ELR (cell line): ENCODE measurements around the gene MEG3.

Experiments used
- DNase-seq: peaks from one replicate; pipeline ENCODE4 v3.0.0-alpha.2; 2015; ENCODE audit warnings: low read depth

The MEG3 gene

DNA sequence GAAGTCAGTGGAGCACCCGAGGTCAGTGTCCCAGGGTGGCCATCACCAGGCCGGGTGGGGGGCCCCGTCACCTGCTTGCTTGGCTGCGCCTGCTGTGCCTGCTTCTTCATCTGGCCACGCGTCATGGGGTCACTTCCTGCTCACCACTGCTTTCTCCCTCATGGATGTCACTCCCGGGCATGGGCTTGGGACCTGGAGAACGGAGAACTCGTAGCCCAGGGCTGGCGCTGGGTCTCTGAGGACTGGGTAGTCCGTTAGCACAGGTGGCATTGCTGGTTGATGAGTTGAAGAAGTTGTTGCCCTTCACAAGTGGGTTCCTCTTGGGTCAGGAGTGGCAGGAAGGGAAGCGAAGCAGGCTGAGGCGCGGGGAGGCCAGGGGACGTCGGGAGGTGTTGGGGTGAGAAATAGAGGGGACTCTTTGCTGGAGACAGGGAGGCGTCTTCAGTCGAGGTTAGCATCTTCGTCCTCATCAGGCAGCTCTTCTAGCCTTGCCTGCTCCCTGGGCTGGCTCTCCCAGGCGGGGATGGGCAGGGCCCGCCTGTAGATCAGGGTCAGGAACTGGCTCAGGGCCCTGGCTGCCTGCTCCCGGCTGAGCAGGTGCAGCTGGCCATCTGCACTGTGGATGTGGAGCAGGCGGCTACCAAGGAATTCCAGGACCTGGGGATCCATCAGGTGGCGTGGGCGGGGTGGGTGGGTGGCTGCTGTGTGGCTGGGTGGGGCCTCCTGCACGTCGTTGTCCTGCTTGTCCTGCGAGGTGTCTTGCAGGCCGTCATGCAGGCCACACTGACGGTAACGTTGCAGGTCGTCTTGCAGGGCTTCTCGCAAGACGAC, 54.6 kb downstream of the MEG3 start:
- no peak for DNase-seq

DNA sequence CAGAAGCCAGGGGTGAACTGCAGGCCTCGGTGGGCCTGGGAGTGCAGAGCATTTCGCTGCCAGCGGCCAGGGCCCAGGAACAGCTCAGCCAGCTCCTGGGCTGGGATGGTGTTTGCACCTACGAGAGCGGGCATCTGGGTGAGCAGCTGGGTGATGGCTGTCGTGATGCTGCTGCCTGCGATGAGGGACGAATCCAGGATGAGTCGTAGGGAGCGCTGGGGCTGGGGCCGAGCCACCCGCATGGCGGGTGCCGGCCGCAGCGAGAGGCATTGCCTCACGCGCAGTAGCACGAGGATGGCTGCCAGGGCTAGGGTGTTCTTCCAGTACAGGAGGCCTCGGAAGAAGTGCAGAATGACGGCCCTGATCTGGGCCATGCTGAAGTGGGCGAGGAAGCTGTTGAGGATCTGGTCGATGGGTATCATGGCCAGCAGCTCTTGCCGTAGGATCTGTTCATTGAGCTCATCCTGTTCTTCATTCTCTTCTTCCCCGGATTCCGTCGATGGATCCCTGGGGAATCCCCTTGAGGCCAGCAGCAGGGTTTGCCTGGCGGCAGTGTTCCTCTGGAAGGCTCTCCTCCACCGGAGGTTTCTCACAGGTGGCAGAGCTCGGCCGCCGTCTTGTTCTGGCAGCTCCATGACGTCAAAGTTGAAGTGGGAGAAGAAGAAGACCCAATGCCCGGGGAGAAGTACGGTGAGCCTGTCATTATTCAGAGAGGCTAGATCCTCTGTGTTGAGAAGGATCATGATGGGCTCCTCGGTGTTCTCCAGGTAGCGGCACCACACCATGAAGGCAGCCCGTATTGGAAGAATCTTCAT, 55.5 kb downstream of the MEG3 start:
- no peak for DNase-seq

DNA sequence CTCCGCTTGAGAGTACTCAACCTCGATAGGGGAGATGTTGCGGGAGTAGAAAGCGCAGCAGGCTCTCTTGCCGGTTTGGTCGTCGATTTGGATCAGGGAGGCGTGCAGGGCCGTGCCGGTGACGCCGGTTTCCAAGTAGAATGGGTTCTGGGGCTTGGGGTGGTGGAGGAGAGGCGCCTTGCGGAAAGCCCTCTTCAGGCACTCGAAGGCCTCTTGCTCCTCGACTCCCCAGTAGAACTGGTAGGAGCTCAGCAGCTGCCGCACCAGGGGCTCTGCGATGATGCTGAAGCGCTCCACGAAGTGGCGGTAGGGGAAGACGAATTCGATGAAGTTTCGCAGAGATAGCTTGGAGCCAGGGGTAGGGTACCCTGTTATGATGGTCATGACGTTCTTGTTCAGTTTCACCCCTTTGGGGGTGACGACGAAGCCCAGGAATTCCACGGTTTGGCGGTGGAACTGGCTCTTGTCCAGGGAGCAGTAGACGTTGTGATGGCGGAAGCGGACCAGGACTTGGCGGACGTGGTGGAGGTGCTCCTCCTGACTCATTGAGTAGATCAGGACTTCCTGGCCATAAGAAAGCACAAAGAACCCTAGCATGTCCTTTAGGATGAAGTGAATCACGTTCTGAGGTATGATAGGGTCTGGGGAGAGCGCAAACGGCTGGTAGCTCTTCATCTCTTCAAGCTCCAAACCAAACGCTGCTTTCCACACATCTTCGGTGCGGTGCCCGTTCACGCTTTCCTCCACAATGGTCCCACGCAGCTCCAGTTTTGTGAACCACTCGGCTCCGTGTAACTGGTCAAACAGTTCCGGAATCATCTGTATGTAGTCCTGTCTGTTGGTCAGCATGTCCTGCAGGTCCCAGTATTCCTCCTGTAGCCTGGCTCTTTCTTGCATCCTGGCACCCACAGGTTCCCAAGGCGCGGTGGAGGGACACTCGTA, 56.4 kb downstream of the MEG3 start:
- no peak for DNase-seq

DNA sequence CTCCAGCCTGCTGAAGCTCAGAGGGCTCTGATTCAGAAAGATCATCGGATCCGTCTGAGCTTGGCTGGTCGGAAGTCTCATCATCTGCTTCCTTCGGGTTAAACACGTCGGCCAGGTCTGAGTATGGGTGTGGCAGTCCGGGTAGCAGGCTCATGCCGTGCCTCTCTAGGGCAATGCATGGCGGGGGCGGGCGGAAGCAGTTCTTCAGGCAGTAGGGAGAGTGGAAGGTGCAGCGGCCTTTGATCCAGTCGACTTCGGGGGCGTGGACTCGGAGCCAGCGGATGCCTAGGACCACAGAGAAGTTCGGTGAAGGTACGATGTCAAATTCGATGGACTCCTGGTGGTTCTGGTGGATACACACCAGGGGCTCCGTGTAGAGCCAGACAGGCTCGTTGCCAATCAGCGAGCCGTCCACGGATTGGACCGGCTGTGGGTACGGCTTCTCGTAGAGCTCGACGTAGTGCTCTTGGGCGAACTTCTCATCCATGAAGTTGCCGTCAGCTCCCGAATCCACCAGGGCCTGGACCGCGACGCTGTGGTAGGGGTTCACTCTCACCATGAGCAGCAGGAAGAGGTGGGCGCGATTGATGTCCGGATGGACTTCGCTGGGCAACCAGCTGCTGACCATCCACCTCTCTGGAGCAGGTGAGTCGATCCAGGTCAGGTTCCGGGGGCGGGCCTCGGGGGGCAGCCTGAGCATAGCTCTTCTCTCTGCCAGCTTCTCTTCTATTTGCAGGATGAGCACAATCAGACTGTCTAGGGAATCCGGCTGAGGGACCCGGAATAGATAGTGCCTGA, 57.3 kb downstream of the MEG3 start:
- no peak for DNase-seq

DNA sequence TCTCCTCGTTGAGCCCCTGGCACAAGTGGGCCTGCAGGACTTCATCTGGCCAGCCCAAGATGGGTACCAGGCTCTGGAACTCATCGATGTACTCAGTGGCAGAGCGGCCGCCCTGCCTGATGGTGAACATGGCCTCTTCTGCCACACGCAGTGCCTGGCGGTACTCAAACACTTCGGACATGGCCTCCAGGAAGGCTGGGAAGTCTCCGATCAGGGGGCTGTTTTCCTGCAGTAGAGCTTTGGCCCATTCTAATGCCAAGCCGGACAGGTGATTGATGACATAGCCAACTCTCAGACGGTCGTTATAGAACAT, 57.8 kb downstream of the MEG3 start:
- DNase-seq: no peak

DNA sequence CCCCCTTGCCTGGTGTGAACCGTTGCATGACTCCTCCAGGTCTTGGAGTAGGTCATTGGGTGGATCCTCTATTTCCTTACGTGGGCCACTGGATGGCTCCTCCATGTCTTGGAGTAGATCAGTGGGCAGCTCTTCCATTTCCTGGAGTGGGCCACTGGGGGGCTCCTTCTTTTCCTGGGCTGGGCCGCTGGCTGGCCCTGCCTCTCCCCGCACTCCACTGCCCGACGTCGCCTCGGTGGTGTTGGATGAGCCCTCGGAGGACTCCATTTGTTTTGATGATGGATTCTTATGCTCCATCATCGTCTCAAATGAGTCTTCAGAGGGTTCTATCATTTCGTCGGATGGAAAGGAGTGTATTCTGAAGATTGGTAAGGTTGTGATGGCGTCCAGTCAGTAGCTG, 58.5 kb downstream of the MEG3 start:
- DNase-seq: no peak

DNA sequence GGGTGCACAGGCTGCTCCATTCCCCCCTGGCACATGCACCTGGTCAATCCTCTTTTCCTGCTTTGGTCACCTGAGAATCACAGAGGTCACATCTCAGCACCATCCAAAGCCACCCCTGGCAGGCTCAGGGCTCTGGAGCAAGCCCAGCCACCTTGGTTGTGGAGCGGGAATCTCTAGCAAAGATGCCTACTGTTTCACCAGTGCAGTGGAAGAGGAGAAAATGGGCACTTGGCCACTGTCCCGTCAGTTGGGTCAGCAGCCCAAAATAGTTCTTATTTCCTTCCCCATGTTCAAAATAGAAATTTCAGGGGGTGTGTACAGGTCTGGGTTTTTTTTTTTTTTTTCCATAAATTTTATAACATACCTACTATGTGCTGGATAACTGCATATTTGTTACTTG, 59.3 kb downstream of the MEG3 start:
- no peak for DNase-seq

DNA sequence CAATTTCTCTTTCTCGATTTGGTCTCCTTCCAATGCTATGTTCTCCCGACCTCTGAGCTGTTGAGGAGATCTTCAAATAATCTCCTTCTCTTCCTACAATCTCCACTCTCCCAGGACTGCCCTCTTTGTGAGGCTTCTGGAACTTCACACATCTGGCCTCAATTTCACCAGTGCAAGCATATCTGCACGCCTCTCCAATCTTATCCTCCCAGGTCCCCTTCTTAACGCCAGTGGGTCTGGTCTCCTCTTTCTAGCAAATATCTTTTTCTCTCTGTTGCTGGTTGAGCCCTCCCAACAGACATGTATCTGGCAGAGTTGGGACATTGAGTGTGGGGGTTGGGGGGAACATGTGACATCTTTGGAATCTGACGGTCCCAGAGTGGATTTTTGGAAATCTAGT, 59.7 kb downstream of the MEG3 start:
- peak; percentile 10 for DNase-seq

DNA sequence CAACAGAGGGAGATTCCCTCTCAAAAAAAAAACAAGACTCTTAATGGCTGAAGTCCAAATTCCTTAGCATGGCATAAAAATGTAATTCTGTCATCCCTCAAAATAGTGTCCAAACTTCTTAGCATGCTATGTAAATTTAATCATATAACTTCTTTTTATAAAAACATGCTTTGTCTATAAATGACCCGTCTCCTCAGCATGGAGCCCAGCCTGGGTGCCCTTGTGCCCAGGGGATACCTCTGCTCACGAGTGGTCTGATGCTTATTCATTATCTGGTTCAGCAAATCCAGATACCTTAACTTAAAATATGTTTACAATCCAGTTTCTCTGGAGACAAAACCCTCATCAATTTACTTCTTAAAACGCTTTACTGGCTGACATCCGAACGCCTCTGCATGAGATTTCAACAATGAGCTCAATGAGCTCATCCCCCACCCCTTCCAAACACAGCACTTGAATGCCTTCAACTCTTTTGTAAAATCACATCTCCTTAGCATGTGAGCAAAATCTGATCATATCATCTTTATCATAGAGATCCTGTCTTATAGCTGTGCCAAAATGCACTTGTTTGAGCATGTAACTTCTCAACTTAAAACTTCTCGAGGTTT, 61.9 kb downstream of the MEG3 start:
- no peak for DNase-seq

DNA sequence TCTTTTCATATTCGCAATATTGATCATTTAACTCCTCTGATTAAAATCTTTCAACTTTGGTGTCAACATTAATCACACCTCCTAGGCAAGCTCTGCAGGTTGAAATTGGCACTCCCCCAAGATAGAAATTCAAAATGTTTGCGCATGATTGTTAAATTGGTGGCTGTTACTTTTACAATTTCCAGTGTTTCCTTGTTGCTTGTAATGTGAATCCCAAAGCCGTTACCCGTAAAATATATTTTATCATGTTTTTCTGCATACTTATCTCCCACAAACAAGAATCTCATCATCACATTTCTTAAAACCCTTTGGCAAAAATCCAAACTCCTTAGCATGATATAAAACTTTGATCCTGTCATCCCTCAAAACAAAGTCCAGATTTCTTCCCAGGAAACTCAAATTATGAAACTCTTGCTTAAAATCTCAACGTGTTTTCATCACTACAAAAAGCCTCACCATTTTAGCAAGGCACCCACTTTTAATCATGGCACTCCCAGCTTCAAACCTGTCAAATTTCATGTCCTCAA, 62.9 kb downstream of the MEG3 start:
- DNase-seq: no peak

DNA sequence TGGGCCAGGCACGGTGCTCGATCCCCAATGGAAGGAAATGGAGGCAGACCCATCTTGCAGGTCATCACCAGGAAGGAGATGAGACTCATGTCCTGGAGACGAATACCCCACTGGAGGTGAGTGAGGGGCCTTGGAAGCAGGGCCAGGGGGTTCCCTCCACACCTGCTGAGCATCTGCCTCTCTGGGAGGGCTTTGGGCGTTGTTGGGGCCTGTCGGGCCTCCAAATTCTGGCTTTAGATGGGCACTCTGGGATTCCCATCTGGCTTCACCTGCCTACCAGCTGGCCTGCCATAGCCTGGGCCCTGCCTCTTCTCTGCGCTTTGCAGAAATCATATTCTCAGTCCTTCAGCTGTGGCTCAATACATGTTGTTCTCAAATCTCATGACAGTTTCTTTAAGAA, 63.7 kb downstream of the MEG3 start:
- DNase-seq: no peak

DNA sequence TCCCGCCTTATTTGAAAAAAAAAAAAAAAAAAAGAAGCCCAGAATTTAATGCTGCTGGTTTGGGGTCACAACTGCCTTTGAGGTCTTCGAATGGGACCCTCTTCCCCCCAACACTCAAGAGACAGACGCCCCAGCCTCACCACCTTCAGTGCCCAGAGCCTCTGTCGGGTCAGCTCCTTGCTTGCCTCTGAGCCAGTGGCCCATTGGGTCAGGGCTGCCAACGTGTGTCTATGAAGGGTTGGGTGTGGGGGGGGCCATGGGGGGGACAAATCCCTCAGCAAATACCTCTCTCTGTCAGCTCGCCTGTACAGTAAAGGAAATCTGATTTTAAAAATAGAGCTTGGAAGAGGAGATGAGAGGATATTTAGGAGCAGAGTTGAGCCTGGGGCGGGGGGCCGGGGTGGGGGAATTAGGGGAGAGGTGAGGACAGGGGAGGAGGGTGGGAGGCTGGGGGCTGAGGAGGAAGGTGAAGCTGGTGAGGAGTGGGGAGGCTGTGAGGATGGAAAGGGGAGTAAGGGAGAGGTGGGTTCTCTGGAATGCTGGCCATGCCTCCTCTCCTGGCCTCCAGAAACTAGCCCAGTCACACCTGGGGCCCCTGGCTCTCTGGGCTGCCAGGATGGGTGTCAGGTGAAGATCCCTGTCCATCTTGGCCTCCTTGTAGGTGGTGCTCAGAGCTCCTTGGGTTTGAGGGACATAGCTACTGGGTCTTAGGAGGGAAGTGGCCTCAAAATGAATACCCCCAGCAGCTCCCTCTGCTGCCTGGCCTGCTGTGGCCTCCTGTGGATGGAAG, 64.3 kb downstream of the MEG3 start:
- no peak for DNase-seq

DNA sequence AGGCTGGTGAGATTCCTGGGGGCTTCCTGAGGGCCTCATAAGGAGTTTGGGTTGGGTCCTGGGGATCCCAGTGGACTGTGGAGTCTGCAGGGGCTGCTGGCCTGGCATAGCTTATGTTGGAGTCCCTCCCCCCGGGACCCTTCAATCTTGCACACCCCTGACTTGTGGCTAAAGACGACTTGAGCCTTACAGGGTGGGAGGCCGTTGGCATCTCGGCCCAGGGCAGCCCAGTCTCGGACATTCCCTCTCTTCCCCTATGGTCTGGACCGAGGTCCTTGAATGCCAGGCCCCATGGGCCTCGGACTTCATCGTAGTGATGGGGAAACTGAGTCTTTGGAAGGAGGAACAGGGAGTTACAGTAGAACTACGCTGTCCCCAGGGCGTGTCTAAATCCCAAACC, 65.1 kb downstream of the MEG3 start:
- no peak for DNase-seq

DNA sequence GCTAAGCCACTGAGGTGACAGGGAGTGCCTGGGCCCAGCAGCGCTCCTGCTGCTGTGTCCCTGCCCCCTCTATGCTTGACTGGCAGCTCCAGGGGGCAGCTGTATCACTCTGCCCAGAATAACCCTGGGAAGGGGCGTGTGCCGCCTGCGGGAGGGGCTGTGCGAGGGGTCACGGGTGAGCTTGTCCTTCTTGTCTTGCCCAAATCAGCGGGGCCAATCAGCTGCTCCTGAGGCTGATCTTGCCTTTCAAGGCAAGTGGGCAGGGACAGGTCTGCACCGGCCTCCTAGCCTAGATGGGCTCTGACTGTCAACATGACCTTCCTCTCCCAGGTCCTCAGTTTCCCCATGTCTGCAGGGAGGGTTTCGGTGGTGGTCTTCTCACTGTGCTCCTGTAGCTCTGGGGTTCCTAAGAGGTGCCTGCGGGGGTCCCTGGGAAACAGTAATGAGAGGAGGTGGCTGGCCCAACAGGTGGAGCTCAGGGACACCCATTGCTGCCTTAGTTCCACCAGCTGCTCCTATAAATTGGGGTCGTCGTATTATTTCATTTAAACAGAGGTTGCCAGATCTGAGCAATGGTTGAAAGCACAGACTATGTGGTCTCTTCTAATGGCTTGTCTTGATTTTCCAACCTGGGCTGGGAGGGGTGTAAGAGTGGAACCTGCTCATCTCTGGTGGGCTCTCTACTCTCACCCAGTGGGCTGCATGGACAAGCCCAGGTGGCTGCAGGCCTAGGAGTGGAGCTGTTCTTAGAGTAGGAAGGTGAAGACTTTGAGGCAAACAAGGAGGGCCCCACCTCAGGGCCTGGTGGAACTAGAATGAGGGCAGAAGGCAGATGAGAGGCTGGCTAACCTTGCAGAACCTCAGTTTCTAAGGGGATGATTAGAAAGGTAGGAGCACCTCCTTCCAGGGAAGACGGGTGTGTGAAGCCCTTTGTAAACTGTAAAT, 65.9 kb downstream of the MEG3 start:
- no peak for DNase-seq

DNA sequence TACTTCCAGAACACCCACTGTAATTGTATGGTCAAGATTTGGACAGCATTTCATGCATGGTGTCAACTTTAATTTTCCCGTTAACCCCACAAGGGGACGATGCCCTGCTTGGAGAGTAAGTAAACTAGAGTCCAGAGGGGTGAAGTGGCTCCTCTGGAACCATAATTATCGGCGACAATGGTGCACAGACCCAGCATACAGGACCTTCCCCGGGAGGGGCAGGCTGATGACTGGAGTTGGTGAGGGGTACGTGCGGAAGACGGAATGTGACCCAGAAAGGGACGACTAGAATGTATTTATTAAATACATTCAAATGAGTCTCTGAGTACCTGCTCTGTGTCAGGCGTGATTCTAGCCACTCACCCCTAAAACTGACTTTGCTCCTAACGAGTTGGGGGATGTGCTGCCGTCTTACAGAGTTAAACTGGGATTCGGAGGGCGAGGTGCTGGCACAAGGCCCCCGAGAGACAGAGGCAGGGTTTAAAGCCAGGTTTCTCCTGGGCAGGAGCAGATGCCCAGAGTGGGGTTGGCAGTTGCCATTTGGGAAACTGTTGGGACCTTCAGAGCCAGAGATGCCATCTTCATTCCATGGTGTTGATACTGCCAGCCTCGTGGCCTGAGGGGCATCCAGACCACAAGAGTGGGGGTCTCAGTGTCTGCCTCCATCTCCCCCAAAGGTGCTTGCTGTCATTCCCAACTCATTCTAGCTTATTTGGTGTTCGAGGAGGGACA, 66.7 kb downstream of the MEG3 start:
- no peak for DNase-seq

DNA sequence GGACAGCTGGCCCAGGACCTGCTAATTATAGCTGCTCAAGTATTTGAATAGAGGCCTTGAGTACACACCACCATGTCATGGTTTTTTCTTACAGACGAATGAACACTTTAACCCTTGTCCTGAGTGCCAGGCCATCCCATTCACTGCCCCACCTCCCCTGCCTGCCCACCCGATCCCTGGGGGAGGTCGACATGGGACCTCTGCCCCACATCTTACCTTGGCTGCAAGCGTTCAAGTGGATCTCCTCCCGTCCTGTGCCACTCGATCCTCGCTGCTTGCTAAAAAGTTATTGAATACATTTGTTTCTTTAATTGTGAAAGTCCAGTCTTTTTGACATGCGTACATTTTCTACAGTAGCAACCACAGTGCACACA, 67.3 kb downstream of the MEG3 start:
- no peak for DNase-seq

DNA sequence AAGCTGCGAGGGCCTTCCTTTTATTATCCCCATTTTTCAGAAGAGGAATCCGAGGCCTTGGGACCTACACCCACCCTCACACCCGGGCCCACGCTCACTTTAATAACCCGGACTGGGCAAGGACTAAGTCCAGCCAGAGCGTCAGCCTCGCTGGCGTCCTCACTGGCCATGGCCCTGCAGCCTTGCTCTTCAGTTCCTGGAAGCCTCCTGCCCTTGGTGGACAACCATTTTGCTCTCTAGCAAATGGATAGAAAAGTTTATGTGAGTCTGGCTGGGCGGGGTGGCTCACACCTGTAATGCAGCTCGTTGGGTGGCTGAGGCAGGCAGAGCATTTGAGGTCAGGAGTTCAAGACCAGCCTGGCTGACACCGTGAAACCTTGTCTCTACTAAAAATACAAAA, 67.8 kb downstream of the MEG3 start:
- DNase-seq: no peak

DNA sequence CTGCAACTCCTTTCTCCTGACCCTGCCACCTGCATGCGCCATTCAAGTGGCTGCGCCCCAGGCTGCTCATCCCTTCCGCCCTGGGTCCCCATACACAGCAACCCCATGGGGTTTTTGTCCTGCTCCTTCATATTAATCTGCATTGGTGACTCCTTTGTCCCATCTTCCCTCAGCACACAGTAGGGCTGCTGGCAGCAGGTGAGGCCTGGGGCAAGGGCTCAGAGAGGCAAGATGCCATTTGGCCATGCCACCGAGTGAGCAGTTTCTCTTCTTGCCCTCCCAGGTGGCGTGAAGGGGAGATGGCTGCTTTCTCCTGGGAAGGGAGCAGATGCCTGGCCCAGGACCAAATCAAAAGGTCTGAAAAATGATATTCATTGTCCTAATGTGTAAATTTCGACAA, 68.5 kb downstream of the MEG3 start:
- no peak for DNase-seq
